K562 (cell line): ENCODE results near the gene FRK.
"Not testable (repeated sequence)": the region's sequence is repeated elsewhere in the genome, so short reads cannot be mapped to it uniquely, and the experiment has no call there.

Experiments
- BRD9 ChIP-seq: fragments of 450-650 bp; IDR thresholded peaks from 2 replicates; pipeline ENCODE4 v1.6.1; 2018; ENCODE audit warnings: low read depth; ENCODE audit not compliant: partially characterized antibody
- HNRNPUL1 ChIP-seq: fragments of 200-400 bp; formaldehyde crosslinking; IDR thresholded peaks from 2 replicates; pipeline ENCODE4 v1.6.1; 2017; ENCODE audit warnings: low read length
- MXI1 ChIP-seq: IDR thresholded peaks from 2 replicates; pipeline ENCODE4 v1.6.1; 2011; ENCODE audit warnings: low read depth, mild to moderate bottlenecking, improper control_type of control experiment, low read length
- MYBL2 ChIP-seq, 2 experiments: fragments of 450-650 bp in 1 of 2; sonication (generic) in 1 of 2; formaldehyde crosslinking in 1 of 2; IDR thresholded peaks; 2 replicates each; pipeline versions ENCODE4 v1.6.1 to v1.8.1; 2017 to 2022; ENCODE audit warnings: borderline replicate concordance in 1 of 2, inconsistent platforms in 1 of 2, low read depth in 1 of 2, mild to moderate bottlenecking in 1 of 2, missing genetic modification reagents in 1 of 2, moderate library complexity in 1 of 2
- MYC ChIP-seq, 2 experiments: fragments of 250-450 bp in 1 of 2; sonication (Bioruptor Pico) in 1 of 2; IDR thresholded peaks; 2 replicates each; pipeline versions ENCODE4 v1.5.1 to v1.6.1; 2012 to 2021; ENCODE audit warnings: low read depth in 2 of 2, borderline replicate concordance in 1 of 2, improper control_type of control experiment in 1 of 2, low read length in 1 of 2, mild to moderate bottlenecking in 1 of 2, moderate library complexity in 1 of 2
- POLR2A ChIP-seq: fragments of 450-650 bp; conservative IDR thresholded peaks from 2 replicates; pipeline ENCODE4 v1.6.1; 2016
- SP1 ChIP-seq: sonication (generic); formaldehyde crosslinking; IDR thresholded peaks from 2 replicates; pipeline ENCODE4 v1.8.1; 2022; ENCODE audit warnings: mild to moderate bottlenecking, missing genetic modification reagents
- YY1 ChIP-seq, 3 experiments: IDR thresholded peaks; 2 replicates each; pipeline ENCODE4 v1.6.1; 2011; ENCODE audit warnings: low read length in 2 of 3, mild to moderate bottlenecking in 2 of 3, moderate library complexity in 2 of 3, borderline replicate concordance in 1 of 3, control low read depth in 1 of 3, low read depth in 1 of 3; ENCODE audit not compliant: insufficient read depth in 3 of 3, insufficient replicate concordance in 2 of 3, control insufficient read depth in 1 of 3, insufficient read length in 1 of 3; ENCODE audit errors: extremely low read depth in 1 of 3
- ZNF274 ChIP-seq: IDR thresholded peaks from 2 replicates; pipeline ENCODE4 v1.6.1; 2011; ENCODE audit warnings: low read depth, mild to moderate bottlenecking, low read length, moderate library complexity, borderline replicate concordance
- TF ChIP-seq, protein P1 (sequence below), 3 experiments: IDR thresholded peaks in 2 of 3; conservative IDR thresholded peaks in 1 of 3; 2 replicates each; pipeline ENCODE4 v1.5.1; 2011 to 2012; ENCODE audit warnings: low read length in 3 of 3, mild to moderate bottlenecking in 3 of 3, control low read depth in 2 of 3, improper control_type of control experiment in 1 of 3, inconsistent platforms in 1 of 3, low read depth in 1 of 3, mixed read lengths in 1 of 3, moderate library complexity in 1 of 3; ENCODE audit not compliant: insufficient read depth in 2 of 3
- TF ChIP-seq, protein P2 (sequence below), 2 experiments: fragments of 450-650 bp; IDR thresholded peaks; 2 replicates each; pipeline ENCODE4 v1.6.1; 2016
- TF ChIP-seq, protein P3 (sequence below): sonication (generic); formaldehyde crosslinking; IDR thresholded peaks from 2 replicates; pipeline ENCODE4 v1.5.0; 2020; ENCODE audit warnings: missing genetic modification reagents
- TF ChIP-seq, protein P4 (sequence below), 2 experiments: fragments of 450-650 bp in 1 of 2; sonication (generic) in 1 of 2; formaldehyde crosslinking; conservative IDR thresholded peaks; 2 replicates each; pipeline versions ENCODE4 v1.4.0 to v1.8.1; 2020 to 2022; ENCODE audit warnings: mild to moderate bottlenecking in 1 of 2, missing genetic modification reagents in 1 of 2
- TF ChIP-seq, protein P5 (sequence below): fragments of 250-450 bp; sonication (Bioruptor Pico); IDR thresholded peaks from 2 replicates; pipeline ENCODE4 v1.4.0; 2020

DNA sequence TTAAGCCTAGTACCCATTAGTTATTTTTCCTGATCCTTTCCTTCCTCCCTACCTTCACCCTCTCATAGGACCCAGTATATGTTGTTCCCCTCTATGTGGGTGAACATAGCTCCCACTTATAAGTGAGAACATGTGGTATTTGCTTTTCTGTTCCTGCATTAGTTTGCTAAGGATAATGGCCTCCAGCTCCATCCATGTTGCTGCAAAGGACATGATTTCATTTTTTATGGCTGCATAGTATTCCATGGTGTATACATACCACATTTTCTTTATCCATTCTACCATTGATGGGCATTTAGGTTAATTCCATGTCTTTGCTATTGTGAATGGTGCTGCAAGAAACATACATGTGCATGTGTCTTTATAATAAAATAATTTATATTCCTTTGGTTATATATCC is 115.9 kb downstream of the FRK start:
- TF ChIP-seq HNRNPUL1; MYC (IDR thresholded peaks at IDR 0.05; ENCODE audit: low read depth, low read length); MYC (CRISPR knock-in tag; IDR thresholded peaks at IDR 0.05; ENCODE audit: borderline replicate concordance, low read depth); BRD9; POLR2A; MYBL2 (IDR thresholded peaks at IDR 0.05; ENCODE audit: low read depth); MYBL2 (CRISPR knock-in tag; IDR thresholded peaks at IDR 0.05; ENCODE audit: borderline replicate concordance); YY1 (IDR thresholded peaks at IDR 0.05; ENCODE audit: borderline replicate concordance in 1 of 3, control insufficient read depth in 1 of 3, extremely low read depth in 1 of 3, insufficient read depth in 3 of 3, insufficient read length in 1 of 3, insufficient replicate concordance in 2 of 3, low read depth in 1 of 3, low read length in 2 of 3); MXI1; ZNF274; SP1 (CRISPR knock-in tag): not testable (repeated sequence)
- TF ChIP-seq, protein P1, sequence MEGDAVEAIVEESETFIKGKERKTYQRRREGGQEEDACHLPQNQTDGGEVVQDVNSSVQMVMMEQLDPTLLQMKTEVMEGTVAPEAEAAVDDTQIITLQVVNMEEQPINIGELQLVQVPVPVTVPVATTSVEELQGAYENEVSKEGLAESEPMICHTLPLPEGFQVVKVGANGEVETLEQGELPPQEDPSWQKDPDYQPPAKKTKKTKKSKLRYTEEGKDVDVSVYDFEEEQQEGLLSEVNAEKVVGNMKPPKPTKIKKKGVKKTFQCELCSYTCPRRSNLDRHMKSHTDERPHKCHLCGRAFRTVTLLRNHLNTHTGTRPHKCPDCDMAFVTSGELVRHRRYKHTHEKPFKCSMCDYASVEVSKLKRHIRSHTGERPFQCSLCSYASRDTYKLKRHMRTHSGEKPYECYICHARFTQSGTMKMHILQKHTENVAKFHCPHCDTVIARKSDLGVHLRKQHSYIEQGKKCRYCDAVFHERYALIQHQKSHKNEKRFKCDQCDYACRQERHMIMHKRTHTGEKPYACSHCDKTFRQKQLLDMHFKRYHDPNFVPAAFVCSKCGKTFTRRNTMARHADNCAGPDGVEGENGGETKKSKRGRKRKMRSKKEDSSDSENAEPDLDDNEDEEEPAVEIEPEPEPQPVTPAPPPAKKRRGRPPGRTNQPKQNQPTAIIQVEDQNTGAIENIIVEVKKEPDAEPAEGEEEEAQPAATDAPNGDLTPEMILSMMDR (IDR thresholded peaks at IDR 0.05 in 2 of 3, conservative IDR thresholded peaks at IDR 0.05 in 1 of 3; ENCODE audit: insufficient read depth in 2 of 3, low read depth in 1 of 3, low read length in 3 of 3), result not testable (repeated sequence)
- TF ChIP-seq, protein P2, sequence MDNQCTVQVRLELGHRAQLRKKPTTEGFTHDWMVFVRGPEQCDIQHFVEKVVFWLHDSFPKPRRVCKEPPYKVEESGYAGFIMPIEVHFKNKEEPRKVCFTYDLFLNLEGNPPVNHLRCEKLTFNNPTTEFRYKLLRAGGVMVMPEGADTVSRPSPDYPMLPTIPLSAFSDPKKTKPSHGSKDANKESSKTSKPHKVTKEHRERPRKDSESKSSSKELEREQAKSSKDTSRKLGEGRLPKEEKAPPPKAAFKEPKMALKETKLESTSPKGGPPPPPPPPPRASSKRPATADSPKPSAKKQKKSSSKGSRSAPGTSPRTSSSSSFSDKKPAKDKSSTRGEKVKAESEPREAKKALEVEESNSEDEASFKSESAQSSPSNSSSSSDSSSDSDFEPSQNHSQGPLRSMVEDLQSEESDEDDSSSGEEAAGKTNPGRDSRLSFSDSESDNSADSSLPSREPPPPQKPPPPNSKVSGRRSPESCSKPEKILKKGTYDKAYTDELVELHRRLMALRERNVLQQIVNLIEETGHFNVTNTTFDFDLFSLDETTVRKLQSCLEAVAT (IDR thresholded peaks at IDR 0.05), result not testable (repeated sequence)
- TF ChIP-seq, protein P3, sequence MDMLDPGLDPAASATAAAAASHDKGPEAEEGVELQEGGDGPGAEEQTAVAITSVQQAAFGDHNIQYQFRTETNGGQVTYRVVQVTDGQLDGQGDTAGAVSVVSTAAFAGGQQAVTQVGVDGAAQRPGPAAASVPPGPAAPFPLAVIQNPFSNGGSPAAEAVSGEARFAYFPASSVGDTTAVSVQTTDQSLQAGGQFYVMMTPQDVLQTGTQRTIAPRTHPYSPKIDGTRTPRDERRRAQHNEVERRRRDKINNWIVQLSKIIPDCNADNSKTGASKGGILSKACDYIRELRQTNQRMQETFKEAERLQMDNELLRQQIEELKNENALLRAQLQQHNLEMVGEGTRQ (CRISPR knock-in tag), result not testable (repeated sequence)
- TF ChIP-seq, protein P4, sequence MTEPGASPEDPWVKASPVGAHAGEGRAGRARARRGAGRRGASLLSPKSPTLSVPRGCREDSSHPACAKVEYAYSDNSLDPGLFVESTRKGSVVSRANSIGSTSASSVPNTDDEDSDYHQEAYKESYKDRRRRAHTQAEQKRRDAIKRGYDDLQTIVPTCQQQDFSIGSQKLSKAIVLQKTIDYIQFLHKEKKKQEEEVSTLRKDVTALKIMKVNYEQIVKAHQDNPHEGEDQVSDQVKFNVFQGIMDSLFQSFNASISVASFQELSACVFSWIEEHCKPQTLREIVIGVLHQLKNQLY (CRISPR knock-in tag; conservative IDR thresholded peaks at IDR 0.05), result not testable (repeated sequence)
- TF ChIP-seq, protein P5, sequence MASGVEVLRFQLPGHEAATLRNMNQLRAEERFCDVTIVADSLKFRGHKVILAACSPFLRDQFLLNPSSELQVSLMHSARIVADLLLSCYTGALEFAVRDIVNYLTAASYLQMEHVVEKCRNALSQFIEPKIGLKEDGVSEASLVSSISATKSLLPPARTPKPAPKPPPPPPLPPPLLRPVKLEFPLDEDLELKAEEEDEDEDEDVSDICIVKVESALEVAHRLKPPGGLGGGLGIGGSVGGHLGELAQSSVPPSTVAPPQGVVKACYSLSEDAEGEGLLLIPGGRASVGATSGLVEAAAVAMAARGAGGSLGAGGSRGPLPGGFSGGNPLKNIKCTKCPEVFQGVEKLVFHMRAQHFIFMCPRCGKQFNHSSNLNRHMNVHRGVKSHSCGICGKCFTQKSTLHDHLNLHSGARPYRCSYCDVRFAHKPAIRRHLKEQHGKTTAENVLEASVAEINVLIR (CRISPR knock-in tag), result not testable (repeated sequence)
